RWPE2 (cell line): ENCODE results near the gene DNAH2.

Experiments used
- ATAC-seq: fragments of 200-7000 bp; cut with Tn5 transposase; 3 replicates; pipeline ENCODE4 v1.9.1; 2021; ENCODE audit warnings: low read depth
- DNase-seq: peaks from one replicate; pipeline ENCODE4 v3.0.0-alpha.2; 2020; ENCODE audit warnings: low spot score
- H3K27ac ChIP-seq: fragments of 450-650 bp; 2 replicates; pipeline ENCODE4 v1.5.1; 2017; ENCODE audit warnings: mild to moderate bottlenecking; ENCODE audit not compliant: poor library complexity, severe bottlenecking
- H3K27me3 ChIP-seq: fragments of 250-450 bp; sonication (Bioruptor Pico); 2 replicates; pipeline ENCODE4 v1.5.1; 2021; ENCODE audit warnings: mild to moderate bottlenecking, moderate library complexity; ENCODE audit not compliant: insufficient read depth, poor library complexity, severe bottlenecking
- H3K36me3 ChIP-seq: fragments of 250-450 bp; sonication (Bioruptor Pico); 2 replicates; pipeline ENCODE4 v1.5.1; 2020; ENCODE audit warnings: low read depth, mild to moderate bottlenecking, moderate library complexity
- H3K4me1 ChIP-seq: fragments of 250-450 bp; sonication (Bioruptor Pico); 2 replicates; pipeline ENCODE4 v1.5.1; 2021; ENCODE audit warnings: mild to moderate bottlenecking, moderate library complexity; ENCODE audit not compliant: insufficient read depth, poor library complexity, severe bottlenecking
- H3K4me3 ChIP-seq: fragments of 250-450 bp; sonication (Bioruptor Pico); 2 replicates; pipeline ENCODE4 v1.5.1; 2021; ENCODE audit warnings: mild to moderate bottlenecking, moderate library complexity; ENCODE audit not compliant: severe bottlenecking
- H3K9me3 ChIP-seq: fragments of 250-450 bp; sonication (Bioruptor Pico); 2 replicates; pipeline ENCODE4 v1.5.1; 2021; ENCODE audit warnings: mild to moderate bottlenecking, moderate library complexity; ENCODE audit not compliant: severe bottlenecking
- TF ChIP-seq, protein P1 (sequence below): fragments of 450-650 bp; IDR thresholded peaks from one replicate; pipeline ENCODE4 v1.5.1; 2017; ENCODE audit warnings: mild to moderate bottlenecking, moderate library complexity; ENCODE audit not compliant: poor library complexity, severe bottlenecking

DNAH2 gene

DNA sequence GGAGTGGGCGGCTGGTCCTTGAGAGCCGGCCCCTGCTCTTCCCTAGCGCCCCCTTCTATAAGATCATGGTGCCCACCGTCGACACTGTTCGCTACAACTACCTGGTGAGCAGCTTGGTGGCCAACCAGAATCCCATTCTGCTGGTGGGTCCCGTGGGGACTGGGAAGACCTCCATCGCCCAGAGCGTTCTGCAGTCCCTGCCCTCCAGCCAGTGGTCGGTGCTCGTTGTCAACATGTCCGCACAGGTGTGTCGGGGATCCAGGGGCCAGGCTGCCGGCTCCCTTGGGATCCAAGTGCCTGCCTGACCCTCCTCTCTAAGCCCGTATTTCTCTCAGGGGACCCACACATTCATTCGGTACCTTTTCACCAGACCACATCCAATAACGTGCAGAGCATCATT is 75.1 kb downstream of the DNAH2 start:
- ATAC-seq = no peak
- DNase-seq = no peak
- TF ChIP-seq, protein P1, sequence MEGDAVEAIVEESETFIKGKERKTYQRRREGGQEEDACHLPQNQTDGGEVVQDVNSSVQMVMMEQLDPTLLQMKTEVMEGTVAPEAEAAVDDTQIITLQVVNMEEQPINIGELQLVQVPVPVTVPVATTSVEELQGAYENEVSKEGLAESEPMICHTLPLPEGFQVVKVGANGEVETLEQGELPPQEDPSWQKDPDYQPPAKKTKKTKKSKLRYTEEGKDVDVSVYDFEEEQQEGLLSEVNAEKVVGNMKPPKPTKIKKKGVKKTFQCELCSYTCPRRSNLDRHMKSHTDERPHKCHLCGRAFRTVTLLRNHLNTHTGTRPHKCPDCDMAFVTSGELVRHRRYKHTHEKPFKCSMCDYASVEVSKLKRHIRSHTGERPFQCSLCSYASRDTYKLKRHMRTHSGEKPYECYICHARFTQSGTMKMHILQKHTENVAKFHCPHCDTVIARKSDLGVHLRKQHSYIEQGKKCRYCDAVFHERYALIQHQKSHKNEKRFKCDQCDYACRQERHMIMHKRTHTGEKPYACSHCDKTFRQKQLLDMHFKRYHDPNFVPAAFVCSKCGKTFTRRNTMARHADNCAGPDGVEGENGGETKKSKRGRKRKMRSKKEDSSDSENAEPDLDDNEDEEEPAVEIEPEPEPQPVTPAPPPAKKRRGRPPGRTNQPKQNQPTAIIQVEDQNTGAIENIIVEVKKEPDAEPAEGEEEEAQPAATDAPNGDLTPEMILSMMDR = no peak
- Histone ChIP-seq H3K9me3 (no peaks in the 10 kb centered on the region), H3K4me1 (no peaks in the 10 kb centered on the region), H3K27ac (no peak overlapping the region), H3K27me3 (no peaks in the 10 kb centered on the region), H3K4me3 (no peak overlapping the region), H3K36me3 (no peaks in the 10 kb centered on the region)

DNA sequence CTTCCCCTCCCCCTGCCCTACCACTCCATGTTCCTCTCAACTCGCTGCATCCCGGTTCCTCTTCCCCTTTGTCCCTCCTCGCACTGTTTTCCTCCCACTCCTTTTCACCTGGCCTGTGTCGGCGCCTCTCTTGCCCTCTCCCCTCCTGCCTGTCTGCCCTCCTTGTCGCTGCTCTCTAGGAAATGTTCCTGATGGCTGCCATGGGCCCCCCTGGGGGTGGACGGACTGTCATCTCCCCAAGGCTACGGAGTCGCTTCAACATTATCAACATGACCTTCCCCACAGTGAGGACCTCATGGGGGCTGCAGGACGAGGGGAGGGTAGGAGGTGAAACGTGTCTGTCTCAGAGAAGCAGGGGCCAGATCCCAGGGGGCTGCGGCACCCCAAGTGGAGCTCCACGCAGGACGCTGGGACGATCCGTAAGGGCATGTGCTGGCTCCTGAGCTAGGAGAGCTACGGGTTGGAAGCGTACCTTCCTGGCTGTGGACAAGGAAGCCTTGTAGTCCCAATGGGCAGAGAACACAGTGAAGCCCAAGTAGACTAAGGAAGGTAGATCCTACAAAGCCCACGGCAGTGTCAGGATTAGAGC is 76.6 kb downstream of the DNAH2 start:
- TF ChIP-seq, protein P1 = no peak
- no peaks in the 10 kb centered on the region for H3K4me1 ChIP-seq
- no peak for DNase-seq
- no peak overlapping the region for H3K27ac ChIP-seq
- H3K36me3 ChIP-seq = no peaks in the 10 kb centered on the region
- H3K27me3 ChIP-seq = no peaks in the 10 kb centered on the region
- H3K9me3 ChIP-seq = no peaks in the 10 kb centered on the region
- no peak overlapping the region for H3K4me3 ChIP-seq
- ATAC-seq = no peak

DNA sequence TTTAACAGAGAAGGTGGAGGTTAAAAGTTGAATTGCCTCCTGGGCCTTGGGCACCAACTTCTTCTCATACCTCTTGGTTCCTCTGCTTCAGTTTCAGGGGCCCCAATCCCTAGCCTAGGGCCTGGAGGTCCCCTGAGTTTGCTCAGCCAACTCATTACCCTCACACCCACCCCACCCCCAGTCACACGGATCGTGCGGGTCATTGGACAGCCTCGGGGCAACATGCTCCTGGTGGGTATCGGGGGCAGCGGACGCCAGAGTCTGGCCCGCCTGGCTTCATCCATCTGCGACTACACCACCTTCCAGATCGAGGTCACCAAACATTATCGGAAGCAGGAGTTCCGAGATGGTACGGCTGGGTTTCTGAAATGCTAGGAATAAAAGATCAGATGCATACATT is 80.4 kb downstream of the DNAH2 start:
- Histone ChIP-seq H3K9me3 (no peaks in the 10 kb centered on the region), H3K4me3 (no peak overlapping the region), H3K27ac (no peak overlapping the region), H3K36me3 (no peaks in the 10 kb centered on the region), H3K4me1 (no peaks in the 10 kb centered on the region), H3K27me3 (no peaks in the 10 kb centered on the region)
- no peak for ATAC-seq
- TF ChIP-seq, protein P1 = no peak
- no peak for DNase-seq

DNA sequence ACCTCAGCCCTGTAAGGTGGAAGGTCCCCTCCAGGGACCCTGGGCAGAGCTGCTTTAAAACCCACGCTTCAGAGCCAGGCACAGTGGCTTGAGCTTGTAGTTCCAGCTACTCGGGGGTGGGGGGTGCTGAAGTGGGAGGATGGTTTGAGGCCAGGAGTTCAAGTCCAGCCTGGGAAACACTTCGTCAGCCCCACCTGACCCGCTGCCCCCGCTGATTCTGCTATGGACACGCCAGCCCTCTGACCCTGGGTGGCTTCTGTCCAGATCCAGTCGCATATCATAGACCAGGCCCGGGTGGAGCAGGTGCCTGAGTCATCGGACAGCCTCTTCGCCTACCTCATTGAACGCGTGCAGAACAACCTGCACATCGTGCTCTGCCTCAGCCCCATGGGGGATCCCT is 81.3 kb downstream of the DNAH2 start:
- Histone ChIP-seq H3K36me3 (no peaks in the 10 kb centered on the region), H3K4me3 (no peak overlapping the region), H3K27ac (no peak overlapping the region), H3K27me3 (no peaks in the 10 kb centered on the region), H3K4me1 (peaks cover 6% of the 10 kb centered on the region), H3K9me3 (no peaks in the 10 kb centered on the region)
- DNase-seq = no peak
- ATAC-seq = no peak
- TF ChIP-seq, protein P1 = no peak

DNA sequence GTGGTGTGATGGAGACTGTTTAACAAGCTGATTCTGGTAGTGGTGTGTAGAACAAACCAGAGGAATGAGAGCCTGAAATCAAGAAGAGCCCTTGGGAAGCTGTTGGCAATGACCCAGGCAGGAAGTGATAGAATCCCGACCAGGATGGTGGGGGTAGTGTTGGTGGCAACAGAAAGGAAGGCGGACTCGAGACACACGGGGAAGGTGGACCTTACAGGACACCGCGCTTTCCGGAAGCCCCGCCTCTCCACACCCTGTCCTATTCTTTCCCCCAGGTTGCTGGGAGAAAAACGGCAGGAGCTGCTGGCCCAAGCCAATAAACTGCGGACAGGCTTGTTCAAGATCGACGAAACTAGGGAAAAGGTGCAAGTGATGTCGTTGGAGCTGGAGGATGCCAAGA is 86.4 kb downstream of the DNAH2 start:
- TF ChIP-seq, protein P1 = no peak
- Histone ChIP-seq H3K27ac (peak overlapping the region; percentile 52), H3K27me3 (no peaks in the 10 kb centered on the region), H3K4me1 (peaks cover 18% of the 10 kb centered on the region), H3K4me3 (no peak overlapping the region), H3K9me3 (no peaks in the 10 kb centered on the region), H3K36me3 (no peaks in the 10 kb centered on the region)
- ATAC-seq (peak; percentile 93), DNase-seq (no peak)
